Hepatocyte (in vitro differentiated cells): ENCODE measurements around the gene GDA.

Experiments used
- CTCF ChIP-seq: fragments of 200-600 bp; sonication (generic); IDR thresholded peaks from 2 replicates; pipeline ENCODE4 v1.5.1; 2016; ENCODE audit warnings: antibody characterized with exemption, mild to moderate bottlenecking; ENCODE audit not compliant: poor library complexity
- EZH2 ChIP-seq: fragments of 200-600 bp; sonication (generic); IDR thresholded peaks from 2 replicates; pipeline ENCODE4 v1.6.1; 2016; ENCODE audit warnings: antibody characterized with exemption, mild to moderate bottlenecking, borderline replicate concordance
- EZH2phosphoT487 ChIP-seq: fragments of 200-600 bp; sonication (generic); IDR thresholded peaks from one replicate; pipeline ENCODE4 v1.6.1; 2018; ENCODE audit warnings: antibody characterized with exemption, mild to moderate bottlenecking, low read depth, moderate library complexity; ENCODE audit not compliant: unreplicated experiment, severe bottlenecking

- no peak for TF ChIP-seq CTCF
- no peak for TF ChIP-seq EZH2
- TF ChIP-seq EZH2phosphoT487: no peak
Measured at GRCh38 chr9:72145733-72146505, 3.3 kb upstream of the GDA start.
